GM21786 (cell line): ENCODE measurements around the gene GALNS.
A peak's percentile ranks its signal among the peaks of the same experiment; 100 is the strongest.
"Not testable (repeated sequence)": the region's sequence is repeated elsewhere in the genome, so short reads cannot be mapped to it uniquely, and the experiment has no call there.

Source experiments
- ATAC-seq: cut with Tn5 transposase; IDR thresholded peaks from one replicate; pipeline ENCODE4 v1.9.1; 2021; ENCODE audit not compliant: unreplicated experiment

The GALNS gene, protein sequence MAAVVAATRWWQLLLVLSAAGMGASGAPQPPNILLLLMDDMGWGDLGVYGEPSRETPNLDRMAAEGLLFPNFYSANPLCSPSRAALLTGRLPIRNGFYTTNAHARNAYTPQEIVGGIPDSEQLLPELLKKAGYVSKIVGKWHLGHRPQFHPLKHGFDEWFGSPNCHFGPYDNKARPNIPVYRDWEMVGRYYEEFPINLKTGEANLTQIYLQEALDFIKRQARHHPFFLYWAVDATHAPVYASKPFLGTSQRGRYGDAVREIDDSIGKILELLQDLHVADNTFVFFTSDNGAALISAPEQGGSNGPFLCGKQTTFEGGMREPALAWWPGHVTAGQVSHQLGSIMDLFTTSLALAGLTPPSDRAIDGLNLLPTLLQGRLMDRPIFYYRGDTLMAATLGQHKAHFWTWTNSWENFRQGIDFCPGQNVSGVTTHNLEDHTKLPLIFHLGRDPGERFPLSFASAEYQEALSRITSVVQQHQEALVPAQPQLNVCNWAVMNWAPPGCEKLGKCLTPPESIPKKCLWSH

DNA sequence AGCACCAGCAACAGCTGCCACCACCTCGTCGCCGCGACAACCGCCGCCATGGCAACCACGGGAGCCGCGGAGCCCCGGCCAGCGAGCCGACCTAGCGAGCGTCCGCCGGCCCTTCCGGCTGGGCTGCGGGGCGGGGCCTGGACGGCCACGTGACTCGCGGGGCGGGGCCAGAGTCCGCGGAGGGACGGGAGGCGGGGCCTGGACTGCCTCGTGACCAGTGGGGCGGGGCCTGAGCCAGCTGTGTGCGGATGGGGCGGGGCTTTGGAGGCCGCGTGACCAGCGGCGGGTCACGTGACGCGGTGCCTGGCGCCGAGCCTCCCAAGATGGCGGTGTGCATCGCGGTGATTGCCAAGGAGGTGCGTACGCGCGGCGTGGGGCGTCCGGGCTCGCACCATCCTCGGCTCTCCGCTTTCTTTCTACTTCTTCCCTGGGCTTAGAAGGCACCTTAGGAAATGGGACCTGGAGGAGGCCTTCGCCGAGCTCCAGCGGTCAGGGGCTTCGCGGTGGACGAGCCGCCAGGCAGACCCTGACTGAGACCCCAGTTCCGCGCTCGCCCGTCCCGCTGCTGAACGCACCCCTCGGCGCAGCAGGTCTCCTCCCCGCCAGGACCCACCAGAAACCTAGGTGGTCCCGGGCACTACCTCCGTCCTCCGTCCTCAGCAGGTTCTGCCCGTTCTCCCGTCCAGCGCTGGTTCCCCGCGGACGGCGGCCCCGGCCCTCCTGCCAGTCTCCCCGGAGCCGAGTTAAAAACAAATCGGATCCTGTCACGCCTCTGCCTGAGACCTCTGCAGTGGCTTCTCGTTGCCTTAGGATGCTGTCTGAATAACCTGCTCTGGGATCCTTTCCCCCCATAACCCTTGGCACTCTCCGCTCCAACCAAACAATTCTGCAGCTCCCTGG, at the start of gene GALNS, which contains the start of gene TRAPPC2L:
Gene GALNS, minus strand, starts transcription at position 120 of the 900 bp plus-strand sequence. Its CDS starts 70 bp downstream, at position 50.
Gene TRAPPC2L, plus strand, starts transcription at position 300 of the 900 bp plus-strand sequence. Its CDS starts 24 bp downstream, at position 324.
- peak; percentile 80 for ATAC-seq

GRCh38 chr16:88906020-88906419, 49.3 kb upstream of the GALNS start:
- ATAC-seq: no peak

GRCh38 chr16:88905563-88905962, 48.8 kb upstream of the GALNS start:
- no peak for ATAC-seq

- ATAC-seq: no peak
These were observed 48.1 kb upstream of the GALNS start for GRCh38 chr16:88904676-88905365.

DNA sequence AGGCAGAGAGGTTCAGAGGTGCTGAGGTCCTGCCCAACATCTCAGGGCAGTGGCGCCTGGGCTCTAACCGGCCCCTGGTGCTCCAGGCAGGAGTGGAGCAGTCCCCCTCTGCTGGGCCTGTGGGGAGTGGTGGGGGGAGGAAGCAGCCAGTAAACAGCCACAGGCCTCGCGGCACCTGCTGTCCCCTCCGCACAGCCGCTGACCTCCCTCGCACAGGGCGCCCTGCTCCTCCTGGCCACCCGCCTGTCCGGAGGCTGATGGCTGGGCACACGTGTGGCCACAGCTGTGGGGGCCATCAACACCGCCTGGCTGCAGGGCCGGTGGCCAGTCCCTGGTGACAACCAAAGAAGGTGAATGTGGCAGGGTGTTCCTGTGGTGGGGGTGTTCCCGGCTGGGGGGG, 46.5 kb upstream of the GALNS start:
- no peak for ATAC-seq

DNA sequence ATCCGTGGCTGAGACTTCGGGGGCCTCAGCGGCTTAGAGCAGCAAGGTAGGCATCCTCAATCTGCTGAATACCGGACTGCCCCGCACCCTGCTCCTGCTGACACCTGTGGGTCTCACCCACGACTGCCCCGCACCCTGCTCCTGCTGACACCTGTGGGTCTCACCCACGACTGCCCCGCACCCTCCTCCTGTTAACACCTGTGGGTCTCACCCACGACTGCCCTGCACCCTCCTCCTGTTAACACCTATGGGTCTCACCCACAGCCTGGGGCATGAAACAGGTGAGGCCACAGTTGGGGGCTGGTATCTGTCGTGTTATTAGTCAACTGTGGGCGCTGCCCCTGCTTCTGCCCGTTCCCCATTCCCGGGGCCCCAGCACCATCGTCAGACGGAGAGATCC, 46.0 kb upstream of the GALNS start:
- no peak for ATAC-seq

GRCh38 chr16:88901718-88902337, 45.1 kb upstream of the GALNS start:
- no peak for ATAC-seq

- ATAC-seq: no peak
These were observed 43.9 kb upstream of the GALNS start for GRCh38 chr16:88900662-88901052.

DNA sequence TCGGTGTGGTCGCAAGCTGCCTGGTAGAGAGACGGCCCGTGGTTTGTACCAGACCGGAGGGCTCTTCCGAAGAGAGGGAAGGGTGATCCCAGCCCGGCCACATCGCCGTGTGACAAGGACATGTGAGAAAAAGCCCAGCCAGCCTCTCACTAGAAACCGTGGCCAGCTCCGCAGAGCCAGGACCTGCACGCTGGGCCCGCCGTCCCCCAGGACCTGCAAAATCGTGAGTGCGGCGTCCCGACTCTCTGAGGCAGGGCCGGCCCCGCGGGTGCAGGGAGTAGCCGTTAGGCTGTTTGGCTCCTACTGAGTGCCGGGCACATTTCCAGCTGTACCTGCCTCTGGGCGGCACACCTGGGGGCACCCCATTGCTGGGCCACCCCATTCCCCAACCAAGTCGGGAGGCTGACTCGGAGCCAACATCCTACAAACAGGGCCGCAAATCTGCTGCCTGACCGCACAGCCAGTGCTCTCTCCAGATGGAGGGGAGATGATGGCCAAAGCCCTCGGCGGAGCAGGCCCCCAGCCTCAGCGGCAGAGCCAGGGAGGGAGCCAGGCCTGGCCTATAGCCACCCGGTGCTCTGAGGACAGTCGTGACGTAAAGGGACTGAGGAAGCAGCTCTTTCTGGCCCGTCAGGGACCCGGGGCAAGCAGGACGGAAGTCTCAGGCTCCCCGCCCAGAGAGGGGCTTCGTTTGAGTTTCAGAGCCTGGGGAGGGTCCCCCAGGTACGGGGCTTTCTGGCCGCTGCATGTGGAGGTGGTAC, 43.3 kb upstream of the GALNS start:
- no peak for ATAC-seq

DNA sequence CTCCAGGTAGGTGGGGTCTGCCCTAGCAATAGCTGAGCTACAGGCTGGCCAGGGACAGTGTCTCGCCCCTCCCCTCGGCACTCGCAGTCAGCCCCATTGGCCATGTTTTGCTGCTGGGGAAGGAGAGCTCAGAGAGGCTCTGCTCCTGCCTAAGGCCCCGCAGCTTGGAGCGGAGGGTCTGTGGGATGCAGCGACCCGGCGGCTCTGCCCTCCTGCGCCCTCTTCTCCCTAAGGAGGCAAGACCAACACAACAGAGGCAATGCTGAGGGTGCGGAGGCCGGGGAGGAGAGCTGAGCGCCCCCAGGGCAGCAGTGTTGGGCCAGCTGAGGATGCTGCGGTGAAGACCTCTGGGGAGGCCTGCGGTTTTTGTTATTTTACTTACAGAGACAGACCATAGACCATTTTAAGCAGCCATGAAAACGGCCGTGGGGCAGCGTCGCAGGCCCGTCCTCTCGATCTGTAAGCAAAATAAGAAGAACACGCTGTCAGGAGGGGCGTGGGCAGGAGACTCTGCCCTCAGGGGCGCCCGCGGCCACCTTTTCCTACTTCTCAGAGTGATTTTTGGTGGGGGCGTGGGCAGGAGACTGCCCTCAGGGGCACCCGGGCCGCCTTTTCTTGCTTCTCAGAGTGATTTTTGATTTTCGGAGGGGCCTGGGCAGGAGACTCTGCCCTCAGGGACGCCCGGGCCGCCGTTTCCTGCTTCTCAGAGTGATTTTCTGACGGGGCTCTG, 41.1 kb upstream of the GALNS start:
- ATAC-seq: no peak

- no peak for ATAC-seq
These were observed 39.7 kb upstream of the GALNS start for GRCh38 chr16:88896238-88897070.

GRCh38 chr16:88895335-88895734, 38.6 kb upstream of the GALNS start:
- ATAC-seq: no peak

GRCh38 chr16:88894681-88895300, 38.0 kb upstream of the GALNS start:
- ATAC-seq: no peak

DNA sequence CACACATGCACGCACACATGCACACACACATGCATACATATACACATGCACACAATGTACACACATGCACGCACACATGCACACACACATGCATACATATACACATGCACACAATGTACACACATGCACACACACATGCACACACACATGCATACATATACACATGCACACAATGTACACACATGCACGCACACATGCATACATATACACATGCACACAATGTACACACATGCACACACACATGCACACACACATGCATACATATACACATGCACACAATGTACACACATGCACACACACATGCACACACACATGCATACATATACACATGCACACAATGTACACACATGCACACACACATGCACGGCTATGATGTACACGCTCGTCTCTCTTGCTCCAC, 37.5 kb upstream of the GALNS start:
- not testable (repeated sequence) for ATAC-seq

- no peak for ATAC-seq
These were observed 36.6 kb upstream of the GALNS start for GRCh38 chr16:88893127-88893968.

GRCh38 chr16:88892065-88892464, 35.3 kb upstream of the GALNS start:
- ATAC-seq: no peak

- ATAC-seq: no peak
These were observed 34.3 kb upstream of the GALNS start for GRCh38 chr16:88891083-88891482.
